ENCODE measurements around the gene FAM149A.

DNA sequence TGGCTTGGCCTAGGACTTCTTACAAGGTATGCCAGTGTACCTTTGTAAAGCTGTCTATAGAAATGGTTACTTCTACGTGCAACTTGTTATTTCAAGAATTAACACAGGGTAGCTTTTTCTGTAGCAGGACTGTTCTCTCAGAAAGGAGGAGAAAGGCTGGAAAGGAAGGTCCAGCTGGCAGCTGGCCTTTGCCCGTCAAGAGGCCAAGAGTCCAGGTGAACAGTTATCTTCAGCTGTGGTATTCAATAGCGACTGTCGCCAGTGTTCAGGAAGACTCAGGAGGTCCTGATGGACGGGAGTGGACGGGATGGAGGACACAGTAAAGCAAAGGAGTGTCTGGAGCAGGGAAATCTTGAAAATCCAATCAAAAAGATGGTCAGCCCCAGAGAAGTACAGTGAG is 91.6 kb downstream of the FAM149A start:
- TF ChIP-seq, protein P1, sequence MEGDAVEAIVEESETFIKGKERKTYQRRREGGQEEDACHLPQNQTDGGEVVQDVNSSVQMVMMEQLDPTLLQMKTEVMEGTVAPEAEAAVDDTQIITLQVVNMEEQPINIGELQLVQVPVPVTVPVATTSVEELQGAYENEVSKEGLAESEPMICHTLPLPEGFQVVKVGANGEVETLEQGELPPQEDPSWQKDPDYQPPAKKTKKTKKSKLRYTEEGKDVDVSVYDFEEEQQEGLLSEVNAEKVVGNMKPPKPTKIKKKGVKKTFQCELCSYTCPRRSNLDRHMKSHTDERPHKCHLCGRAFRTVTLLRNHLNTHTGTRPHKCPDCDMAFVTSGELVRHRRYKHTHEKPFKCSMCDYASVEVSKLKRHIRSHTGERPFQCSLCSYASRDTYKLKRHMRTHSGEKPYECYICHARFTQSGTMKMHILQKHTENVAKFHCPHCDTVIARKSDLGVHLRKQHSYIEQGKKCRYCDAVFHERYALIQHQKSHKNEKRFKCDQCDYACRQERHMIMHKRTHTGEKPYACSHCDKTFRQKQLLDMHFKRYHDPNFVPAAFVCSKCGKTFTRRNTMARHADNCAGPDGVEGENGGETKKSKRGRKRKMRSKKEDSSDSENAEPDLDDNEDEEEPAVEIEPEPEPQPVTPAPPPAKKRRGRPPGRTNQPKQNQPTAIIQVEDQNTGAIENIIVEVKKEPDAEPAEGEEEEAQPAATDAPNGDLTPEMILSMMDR (IDR thresholded peaks at IDR 0.05; ENCODE audit: insufficient read depth, low read depth, low read length), result no peak
- TF ChIP-seq EZH2 (IDR thresholded peaks at IDR 0.05; ENCODE audit: insufficient read depth, low read length), result no peak
